ENCODE data around the gene KLF6.

DNA sequence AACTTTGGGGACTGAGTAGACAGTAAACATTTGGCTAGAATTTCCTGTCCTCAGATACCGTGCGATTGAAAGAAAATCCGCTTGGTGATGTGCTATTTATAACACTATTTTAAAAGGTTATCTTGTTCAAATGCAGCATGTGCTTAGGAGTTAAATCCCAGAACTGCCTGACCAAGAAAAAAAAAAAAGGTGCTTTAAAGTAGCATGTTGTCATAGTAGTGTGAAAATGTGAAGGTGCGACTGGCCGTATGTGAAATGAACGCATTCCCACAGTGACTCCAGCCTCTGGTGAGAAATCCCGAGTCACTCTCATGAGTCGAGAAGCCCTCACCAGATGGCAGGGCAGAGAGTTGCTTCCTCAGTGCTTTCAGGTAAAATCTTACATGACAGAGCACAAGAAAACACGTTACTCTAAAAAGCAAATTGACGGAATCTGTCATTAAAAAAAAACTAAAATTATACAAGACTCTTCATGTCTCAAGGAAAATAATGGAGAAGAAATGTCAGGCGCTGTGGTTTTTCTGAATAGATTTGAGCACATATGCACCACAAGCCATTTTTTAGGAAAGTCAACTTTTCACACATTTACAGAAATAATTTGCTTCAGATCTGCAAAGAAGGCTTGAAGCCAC lies 18.4 kb upstream of the KLF6 start:
- TF ChIP-seq POLR2AphosphoS5 (IDR thresholded peaks at IDR 0.05; ENCODE audit: borderline replicate concordance, low read depth, low read length) (no peak), EZH2 (IDR thresholded peaks at IDR 0.05) (no peak)

Measured in SK-N-MC (cell line).